GM18508 (cell line): ENCODE results near the gene RALGPS2.
"Not testable (repeated sequence)": the region's sequence is repeated elsewhere in the genome, so short reads cannot be mapped to it uniquely, and the experiment has no call there.

Experiments
- ATAC-seq: cut with Tn5 transposase; IDR thresholded peaks from one replicate; pipeline ENCODE4 v1.9.1; 2021; ENCODE audit warnings: moderate number of reproducible peaks; ENCODE audit not compliant: insufficient read depth, unreplicated experiment

RALGPS2 gene

DNA sequence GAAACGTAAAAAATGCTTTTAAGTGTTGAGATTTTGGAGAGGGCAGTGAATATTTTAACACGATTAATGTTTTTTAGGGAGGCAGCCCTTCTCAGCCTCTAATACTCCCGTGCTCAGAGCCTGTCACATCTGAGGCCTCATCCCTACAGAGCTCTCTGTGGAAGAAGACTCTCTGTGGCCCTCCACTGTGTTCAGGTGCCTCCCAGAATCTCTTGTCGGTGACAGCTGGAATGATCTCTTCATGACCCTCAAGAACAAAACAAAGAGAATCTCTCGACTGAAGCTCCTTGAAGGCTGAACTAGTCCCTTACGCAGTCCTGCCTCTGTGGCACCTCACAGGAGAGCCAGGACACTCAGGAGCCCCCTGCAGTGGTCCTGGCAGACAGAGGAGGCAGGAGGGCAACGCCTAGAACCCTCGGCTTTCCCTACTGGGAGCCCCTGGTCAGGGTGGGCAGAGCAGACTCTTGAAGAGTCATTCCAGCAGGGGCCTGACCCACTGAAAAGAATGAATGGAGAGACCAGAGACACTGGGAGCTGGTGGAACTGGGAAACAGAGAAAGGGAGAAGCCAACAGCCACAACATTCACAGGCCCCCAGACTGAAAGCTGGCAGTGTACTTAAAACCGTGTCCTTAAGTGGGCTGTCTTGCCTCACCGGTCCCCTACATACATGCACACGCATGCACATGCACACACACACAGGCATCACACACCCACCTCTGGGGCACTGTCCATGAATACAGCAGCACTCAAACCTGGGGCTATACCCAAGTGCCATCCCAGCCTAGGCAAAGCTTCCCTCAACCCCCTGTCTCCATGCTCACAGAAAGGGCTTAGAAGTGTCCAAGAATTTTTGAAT, 213.3 kb downstream of the RALGPS2 start:
- no peak for ATAC-seq

DNA sequence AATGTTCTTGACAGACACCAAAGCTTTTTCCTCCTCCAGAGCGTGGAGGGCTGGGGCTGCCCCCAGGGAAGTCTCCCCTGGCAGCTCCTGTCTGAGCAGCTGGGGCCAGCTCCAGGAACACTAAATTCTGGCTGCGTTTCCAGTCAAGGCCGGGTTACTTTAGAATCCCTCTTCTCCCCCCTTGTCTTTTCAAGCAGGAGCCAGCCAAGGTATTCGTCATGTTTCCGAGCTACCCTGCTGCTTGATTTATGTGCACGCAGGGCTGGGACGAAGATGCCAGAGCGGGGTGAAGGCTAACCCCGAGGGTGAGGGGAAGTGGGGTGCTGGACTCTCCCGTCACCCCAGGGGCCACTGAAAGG, 213.9 kb downstream of the RALGPS2 start:
- no peak for ATAC-seq

DNA sequence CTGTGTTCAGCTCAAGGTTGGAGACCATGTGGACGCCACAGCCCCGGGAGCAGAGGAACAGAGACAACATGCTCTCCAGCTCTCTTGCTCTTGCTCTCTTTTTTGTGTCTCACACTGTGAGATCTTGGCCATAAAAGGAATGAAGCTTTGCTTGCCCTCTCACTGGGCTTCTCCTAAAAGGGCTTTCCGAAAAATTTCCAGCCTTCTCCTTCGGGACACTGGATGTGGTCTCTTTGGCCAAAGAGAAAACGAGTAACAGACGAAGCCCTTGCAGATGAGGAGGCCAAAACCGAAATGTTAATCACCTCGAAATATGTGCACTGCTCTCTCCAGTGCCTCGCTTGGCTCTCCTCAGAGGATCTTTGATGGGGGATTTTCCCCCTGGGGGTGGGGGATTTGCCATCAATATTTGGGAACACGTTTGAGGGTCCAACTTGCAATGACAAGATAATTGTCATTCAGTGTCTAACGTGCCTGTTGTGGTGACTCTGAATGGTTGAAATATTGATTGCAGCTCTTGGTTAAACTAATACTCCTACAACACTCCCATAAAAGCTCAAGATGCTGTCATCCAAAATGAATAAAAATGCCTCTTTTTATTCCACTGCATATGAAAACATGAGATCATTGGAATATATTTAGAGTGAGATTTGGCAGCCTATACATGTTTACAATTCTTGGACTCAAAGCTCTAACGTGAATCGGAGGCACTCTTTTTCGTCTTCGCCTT, 214.5 kb downstream of the RALGPS2 start:
- no peak for ATAC-seq

DNA sequence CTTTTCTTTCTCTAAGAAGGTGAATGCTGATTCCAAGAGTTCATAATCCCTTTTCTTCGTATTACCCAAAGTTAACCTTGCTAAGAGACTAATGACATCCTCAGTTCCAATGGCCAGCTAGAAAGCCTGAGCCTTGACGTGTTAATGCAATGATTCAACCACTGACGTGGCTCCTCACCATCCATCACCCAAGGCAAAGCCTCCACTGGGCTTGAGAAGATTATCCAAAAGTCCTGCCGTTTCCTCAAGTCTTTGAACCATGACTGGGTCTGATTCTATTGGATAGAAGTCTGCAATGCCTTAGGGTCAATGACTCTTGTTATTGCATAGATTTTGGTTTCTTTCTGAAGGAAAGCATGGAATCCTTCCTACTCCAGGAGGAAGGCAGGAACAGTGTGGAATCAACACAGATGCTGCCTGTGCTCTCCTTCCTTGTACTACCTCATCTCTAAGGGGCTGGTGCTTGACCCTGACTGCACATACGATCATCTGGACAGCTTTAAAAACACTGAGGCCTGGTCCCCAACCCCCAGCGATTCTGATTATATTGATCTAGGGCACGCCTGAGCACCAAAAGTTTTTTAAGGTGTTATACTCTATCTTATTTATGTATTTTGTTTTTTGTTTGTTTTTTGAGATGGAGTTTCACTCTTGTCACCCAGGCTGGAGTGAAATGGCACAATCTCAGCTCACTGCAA, 215.2 kb downstream of the RALGPS2 start:
- no peak for ATAC-seq

DNA sequence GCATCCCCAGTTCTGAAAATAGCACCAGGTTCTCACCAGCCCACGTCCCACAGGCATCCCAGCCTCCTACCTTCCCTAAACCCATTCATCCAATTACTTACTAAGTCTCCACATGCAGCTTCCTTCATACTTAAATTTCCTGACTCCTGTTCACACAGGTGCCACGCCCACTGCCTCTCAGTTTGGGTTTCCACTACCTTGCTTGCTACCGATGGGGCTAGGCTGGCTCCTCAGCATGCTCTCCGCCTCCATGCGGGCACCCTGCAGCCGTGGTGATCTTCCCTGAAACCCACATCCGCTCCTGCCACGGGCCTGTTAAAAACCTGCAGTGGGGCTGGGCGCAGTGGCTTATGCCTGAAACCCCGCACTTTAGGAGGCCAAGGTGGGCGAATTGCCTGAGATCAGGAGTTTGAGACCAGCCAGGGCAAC, 216.2 kb downstream of the RALGPS2 start:
- ATAC-seq = no peak

DNA sequence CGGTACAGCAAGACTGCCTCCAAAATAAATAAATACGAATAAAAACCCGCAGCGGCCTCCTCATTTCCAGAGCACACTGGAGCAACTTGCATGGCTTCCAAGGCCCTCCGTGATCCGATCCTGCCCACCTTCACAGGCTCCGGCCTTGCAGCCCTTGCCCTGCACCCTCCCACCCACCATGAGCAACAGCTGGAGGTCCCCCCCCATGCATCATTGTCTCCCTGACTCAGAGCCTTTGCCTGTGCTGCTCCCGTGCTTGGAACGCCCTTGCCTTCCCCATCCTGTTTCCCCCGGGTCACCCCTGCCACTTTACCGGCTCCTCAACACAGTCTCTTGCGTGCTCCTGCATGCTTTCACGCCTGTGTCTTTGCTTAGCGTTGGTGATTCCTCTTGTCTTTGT, 216.8 kb downstream of the RALGPS2 start:
- ATAC-seq = no peak

DNA sequence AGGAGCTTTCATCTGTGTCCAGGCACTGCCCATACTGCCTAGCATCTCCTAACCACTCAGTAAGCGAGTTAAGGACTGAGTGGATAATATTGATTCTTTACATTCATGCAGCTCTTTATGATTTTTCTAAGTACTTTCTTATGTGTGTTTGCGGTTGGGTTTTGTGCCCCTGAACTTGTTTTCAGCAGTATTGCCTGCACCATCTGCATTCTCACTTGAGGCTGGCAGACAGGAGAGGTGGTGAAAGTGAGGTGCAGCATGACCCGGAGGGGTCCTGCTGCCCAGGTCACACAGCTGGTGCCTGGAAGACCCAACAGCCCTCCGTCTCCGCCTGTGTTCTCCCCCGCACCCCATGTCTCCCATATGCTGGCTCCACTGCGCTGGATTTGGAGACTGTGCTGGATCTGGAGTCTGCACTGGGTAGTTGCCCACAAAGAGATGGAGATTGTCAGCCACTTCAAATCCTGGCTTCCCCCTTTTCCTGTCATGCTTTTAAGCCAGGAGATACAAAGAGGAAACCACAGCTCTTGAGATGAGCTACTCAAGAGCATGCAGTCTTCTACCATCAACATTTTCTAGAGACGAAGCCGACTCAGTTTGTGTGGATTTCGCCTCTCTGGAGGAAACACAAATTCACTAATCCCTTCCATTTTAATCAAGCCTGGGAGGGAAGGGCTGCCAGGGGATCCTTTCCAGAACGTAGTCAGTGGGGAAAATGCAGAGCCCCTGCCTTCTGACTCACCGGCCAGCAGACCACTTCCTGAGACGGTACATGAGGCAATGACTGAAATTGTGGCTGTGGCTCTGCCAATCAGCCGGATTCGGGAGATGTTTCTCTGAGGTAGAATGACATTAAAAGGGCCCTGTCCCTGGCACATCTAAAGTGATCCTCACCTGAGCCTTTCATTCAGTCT, 217.5 kb downstream of the RALGPS2 start:
- ATAC-seq = no peak

DNA sequence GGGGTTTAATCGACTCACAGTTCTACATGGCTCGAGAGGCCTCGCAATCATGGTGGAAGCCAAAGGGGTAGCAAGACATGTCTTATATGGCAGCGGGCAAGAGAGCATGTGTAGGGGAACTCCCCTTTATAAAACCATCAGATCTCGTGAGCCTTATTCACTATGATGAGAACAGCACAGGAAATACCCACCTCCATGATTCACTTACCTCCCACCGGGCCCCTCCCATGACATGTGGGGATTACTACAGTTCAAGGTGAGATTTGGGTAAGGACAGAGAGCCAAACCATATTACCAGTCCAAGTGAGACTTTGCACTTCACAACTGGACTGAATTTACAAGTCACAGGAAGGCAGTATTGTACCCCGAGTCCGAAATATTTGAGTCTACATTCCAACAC, 219.7 kb downstream of the RALGPS2 start:
- no peak for ATAC-seq

DNA sequence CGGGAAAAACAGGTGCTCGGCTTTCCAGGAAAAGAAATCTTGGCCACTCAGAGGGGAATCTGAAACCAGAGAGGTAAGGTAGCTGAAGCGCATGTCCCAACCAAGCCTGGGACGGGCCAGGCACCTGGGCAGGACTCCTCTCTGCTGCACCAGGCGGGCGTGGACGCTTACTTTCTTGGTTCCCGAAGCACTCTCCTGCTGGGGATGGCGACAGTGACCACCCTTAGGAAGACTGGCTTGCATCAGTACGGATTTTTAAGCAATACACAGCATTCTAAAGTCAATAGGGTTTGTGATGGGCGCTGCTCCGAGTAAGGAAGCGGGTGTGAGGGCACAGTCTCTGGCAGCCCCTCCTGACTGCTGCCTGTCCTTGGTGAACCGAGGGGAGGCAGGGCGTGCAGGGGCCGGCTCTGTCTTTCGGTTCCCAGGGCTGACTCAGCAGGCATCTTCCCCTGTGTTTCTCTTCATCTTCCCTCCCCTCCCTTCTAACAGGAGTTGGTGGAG, 220.8 kb downstream of the RALGPS2 start:
- ATAC-seq = no peak

DNA sequence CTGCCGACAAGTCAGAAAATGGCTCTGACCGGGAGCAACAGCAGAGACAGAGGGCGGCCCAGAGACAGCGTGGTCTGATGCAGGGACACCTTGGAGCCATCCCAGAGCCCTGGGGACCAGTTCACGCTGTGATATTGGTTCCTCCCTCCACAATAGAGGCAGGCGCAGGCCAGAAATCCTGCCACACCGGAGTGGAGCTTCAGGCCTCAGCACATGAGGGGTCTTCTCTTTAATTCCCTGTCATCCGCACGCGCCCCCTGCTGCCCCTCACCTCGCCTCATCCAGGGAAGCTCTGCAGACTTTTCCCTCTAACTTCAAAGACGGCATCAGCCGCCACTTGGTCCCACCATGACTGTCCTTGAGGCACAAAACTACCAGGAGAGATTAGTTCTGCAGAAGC, 221.4 kb downstream of the RALGPS2 start:
- no peak for ATAC-seq

DNA sequence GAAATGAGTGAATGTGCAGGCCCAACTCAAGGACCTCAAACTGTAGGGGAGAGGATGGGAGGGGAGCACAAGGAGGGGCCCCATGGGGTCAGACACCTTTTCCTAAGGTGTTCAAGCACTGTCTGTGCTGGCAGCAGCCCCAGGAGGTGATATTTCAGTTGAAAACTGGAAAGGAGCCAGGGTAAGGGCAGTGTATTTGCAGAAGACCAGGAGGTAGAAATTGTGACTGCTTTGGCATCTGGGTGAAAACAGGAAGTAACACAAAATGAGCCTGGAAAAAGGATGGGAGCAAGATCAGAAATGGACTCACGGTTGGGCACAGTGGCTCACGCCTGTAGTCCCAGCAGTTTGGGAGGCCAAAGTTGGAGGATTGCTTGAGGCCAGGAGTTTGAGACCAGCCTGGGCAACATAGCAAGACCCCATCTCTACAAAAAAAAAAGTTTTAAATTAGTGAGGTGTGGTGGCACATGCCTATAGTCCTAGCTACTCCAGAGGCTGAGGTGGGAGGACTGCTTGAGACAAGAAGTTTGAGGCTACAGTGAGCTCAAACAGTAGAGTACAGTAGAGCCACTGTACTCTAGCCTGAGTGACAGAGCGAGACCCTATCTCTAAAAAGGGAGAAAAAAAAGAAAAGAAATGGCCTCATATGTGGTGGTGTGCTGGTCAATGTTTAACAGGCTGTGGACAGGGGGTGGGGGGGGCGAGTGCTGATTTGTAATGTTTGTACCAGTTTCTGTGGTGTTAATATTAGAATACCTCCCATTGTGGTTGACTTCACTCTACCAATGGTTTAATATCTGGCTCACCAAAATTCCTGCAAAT, 222.0 kb downstream of the RALGPS2 start:
- no peak for ATAC-seq

DNA sequence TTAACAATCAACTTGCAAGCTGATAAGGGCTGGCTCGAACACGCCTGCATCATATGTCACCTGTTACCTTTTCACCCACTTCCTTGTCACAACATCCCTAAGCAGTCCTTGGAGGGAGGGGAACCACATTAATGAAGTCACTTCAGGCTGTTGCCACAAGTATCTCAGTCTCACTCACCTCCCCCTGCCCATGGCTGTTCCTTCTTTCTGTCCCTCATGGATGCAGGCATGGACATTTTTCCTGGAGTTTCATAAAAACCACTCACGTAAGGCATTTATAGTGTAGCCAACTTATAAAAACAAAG, 222.6 kb downstream of the RALGPS2 start:
- ATAC-seq = no peak

DNA sequence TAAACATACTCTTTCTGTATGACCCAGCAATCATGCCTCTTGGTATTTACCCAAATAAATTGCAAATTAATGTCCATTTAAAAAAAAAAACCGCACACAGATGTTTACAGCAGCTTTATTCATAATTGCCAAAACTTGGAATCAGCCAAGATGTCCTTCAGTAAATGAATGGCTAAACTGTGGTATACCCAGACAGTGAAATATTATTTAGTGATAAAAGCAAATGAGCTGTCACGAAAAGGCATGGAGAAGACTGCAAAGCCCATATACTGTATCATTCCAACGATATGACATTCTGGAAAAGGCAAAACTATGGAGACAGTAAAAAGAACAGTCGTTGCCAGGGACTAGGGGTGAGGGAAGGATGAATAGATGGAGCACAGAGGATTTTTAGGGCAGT, 223.6 kb downstream of the RALGPS2 start:
- no peak for ATAC-seq

DNA sequence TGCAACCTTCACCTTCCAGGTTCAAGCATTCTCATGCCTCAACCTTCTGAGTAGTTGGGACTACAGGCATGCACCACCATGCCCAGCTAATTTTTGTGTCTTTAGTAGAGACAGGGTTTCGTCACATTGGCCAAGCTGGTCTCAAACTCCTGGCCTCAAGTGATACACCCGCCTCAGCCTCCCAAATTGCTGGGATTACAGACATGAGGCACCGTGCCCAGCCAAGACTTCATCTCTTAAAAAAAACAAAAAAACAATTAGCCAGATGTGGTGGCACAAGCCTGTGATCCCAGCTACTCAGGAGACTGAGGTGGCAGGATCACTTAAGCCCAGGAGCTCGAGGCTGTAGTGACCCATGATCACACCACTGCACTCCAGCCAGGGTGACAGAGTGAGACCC, 224.8 kb downstream of the RALGPS2 start:
- not testable (repeated sequence) for ATAC-seq

DNA sequence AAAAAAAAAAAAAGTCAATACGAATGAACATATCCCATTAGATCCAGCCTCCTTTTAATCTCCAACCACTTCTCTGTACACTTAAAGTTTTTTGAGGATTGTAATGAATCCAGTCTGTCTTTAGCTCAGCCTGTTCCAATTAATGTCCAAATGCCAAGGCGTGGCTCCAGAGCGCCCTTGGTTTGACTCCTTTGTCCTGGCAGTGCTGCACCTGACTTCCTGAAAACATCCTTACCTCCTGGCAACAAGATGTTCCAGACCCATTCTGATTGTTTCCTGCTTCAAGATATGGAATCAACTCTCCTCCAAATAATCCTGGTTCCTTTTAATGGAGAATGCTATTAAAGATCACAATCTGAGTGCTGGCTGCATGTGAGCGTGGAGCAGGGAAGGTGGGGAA, 226.6 kb downstream of the RALGPS2 start:
- no peak for ATAC-seq

DNA sequence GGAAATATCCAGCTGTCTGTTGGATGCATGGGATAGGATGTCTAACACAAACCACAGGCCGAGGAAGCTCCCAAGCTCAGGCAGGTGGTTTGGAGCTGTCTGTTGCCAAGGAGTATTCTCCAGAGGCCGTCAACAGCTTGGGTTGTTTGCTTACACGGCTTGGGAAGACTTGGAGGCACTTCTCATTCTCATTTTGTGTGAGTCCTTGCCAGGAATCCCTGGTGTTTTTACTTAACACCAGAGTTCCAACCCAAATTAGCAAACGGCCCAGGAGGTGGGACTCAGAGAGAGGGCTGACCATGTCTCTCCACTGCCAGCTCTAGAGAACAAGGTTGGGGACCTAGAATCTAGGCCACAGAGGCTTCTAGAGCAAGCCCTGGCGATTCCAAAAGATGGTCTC, 228.0 kb downstream of the RALGPS2 start:
- no peak for ATAC-seq

DNA sequence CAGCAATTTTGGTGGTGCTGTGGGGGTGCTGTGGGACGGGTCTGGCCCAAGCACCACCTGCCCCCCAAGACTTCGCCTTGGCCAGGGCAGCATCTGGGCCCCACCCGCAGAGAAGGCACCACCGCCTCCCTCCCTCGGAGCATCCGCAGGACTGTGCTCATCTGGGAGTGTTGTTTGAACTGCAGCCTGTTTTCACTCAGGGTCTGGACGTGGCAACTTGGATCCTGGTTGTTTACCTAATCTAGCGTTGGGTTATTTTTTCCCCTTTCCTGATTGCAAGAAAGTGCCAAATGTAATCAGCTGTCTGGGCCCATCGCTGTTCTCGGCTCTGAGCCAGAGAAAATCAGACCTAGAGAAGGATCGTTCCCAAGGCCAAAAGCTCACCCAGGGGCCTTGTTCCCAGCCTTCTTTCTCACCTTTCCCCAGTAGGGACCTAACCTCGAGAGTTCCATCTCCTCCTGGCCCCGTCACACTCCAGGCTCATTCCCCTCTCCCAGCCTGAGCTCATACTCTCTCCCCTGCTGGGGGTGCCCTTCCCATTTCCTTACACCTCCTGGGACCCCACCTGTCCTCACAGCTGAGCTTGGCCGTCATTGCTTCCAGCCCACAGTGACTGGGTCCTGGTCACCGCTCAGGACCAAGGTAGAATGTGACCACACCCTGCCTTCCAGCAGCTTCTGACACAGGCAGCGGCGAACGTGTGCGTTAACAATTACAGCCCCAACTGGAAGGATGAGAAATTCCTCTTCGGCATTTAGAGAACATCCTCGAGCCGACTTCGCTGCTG, 228.7 kb downstream of the RALGPS2 start:
- ATAC-seq = no peak

DNA sequence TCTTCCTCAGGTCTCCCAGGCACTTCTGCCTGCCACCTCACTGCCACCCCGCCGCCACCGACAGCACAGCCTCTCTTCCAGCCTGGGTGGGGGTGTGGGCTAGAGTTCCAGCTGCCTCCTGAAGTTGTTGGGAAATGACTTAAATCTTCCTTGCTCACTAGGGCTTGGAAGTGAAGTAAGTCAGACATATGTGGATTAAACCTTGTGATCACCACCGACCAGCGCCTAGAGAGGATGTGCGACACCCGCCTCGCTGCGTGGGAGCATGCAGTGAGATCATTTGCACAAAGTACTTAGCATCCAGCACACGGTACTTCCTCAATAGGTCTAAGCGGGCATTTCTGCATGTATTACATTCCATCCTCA, 229.3 kb downstream of the RALGPS2 start:
- ATAC-seq = no peak

DNA sequence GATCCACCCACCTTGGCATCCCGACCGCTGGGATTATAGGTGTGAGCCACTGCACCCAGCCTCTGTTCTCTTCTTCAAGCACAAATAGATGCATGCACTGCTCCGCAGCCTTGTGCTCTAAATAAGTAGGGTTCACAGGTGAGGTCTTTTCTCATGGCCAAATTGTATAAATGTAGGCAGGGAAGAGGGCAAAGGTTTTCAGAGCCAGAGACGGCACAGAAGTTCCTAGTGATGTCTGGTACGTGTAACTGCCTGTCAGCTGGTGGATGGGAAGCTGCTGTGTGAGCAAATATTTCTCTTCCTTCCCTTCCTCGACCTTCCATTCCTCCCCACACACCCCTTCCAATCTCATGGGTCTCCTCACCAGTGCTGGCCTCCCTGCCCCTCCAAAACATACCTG, 229.9 kb downstream of the RALGPS2 start:
- no peak for ATAC-seq
